ENCODE results near the gene WASHC3.

The WASHC3 gene

GRCh38 chr12:101997102-101997501 is 64.7 kb downstream of the WASHC3 start:
- DNase-seq, result no peak
- in situ Hi-C loops (cut with MboI; ENCODE audit: low pct_unique_long_range_greater_than_20kb, low sequenced_read_pairs), result no loop called here

GRCh38 chr12:101995684-101996083 is 66.1 kb downstream of the WASHC3 start:
- no peak for DNase-seq
- in situ Hi-C loops (cut with MboI; ENCODE audit: low pct_unique_long_range_greater_than_20kb, low sequenced_read_pairs), result no loop called here

GRCh38 chr12:101992091-101992490 is 69.7 kb downstream of the WASHC3 start:
- no peak for DNase-seq
- in situ Hi-C loops (cut with MboI; ENCODE audit: low pct_unique_long_range_greater_than_20kb, low sequenced_read_pairs), result no loop called here

GRCh38 chr12:101982307-101982706 is 79.5 kb downstream of the WASHC3 start:
- DNase-seq, result no peak
- in situ Hi-C loops (cut with MboI; ENCODE audit: low pct_unique_long_range_greater_than_20kb, low sequenced_read_pairs), result no loop called here

GRCh38 chr12:101981868-101982267 is 79.9 kb downstream of the WASHC3 start:
- DNase-seq, result no peak
- in situ Hi-C loops (cut with MboI; ENCODE audit: low pct_unique_long_range_greater_than_20kb, low sequenced_read_pairs), result no loop called here

GRCh38 chr12:101968770-101969169 is 93.0 kb downstream of the WASHC3 start:
- DNase-seq, result no peak
- in situ Hi-C loops (cut with MboI; ENCODE audit: low pct_unique_long_range_greater_than_20kb, low sequenced_read_pairs), result no loop called here

- DNase-seq, result peak; percentile 51
- in situ Hi-C loops (cut with MboI; ENCODE audit: low pct_unique_long_range_greater_than_20kb, low sequenced_read_pairs), result no loop called here
Measured at GRCh38 chr12:101967506-101967905, 94.3 kb downstream of the WASHC3 start.

- in situ Hi-C loops (cut with MboI; ENCODE audit: low pct_unique_long_range_greater_than_20kb, low sequenced_read_pairs), result no loop called here
- DNase-seq, result no peak
Measured at GRCh38 chr12:101966496-101966895, 95.3 kb downstream of the WASHC3 start.

- in situ Hi-C loops (cut with MboI; ENCODE audit: low pct_unique_long_range_greater_than_20kb, low sequenced_read_pairs), result no loop called here
- DNase-seq, result no peak
Measured at GRCh38 chr12:101963697-101964096, 98.1 kb downstream of the WASHC3 start.
